ENCODE results near the gene ANAPC10. TPM values are rescaled to one million over a fixed set of nuclear protein-coding genes. Genes with fewer than 3 reads are reported as not detected.

Gene ANAPC10
- total RNA-seq, 1 donor from 2014 or later, result 21.8 TPM

GRCh38 chr4:144955104-144955503 lies 142.9 kb downstream of the ANAPC10 start:
- intact Hi-C loops (cut with micrococcal nuclease), result no loop called here
- Mint-ChIP-seq H3K36me3 (ENCODE audit: low read depth) (no peaks in the 10 kb centered on the region), H3K4me1 (no peaks in the 10 kb centered on the region), H3K4me3 (no peak overlapping the region), H3K27ac (no peak overlapping the region), H3K27me3 (peaks cover 3% of the 10 kb centered on the region), H3K9me3 (peaks cover 40% of the 10 kb centered on the region)
- ATAC-seq (ENCODE audit: low read depth) (no peak), DNase-seq (no peak)
- POLR2A ChIA-PET, result no interaction called here
- CTCF ChIA-PET, result no interaction called here
- TF ChIP-seq, protein P1, sequence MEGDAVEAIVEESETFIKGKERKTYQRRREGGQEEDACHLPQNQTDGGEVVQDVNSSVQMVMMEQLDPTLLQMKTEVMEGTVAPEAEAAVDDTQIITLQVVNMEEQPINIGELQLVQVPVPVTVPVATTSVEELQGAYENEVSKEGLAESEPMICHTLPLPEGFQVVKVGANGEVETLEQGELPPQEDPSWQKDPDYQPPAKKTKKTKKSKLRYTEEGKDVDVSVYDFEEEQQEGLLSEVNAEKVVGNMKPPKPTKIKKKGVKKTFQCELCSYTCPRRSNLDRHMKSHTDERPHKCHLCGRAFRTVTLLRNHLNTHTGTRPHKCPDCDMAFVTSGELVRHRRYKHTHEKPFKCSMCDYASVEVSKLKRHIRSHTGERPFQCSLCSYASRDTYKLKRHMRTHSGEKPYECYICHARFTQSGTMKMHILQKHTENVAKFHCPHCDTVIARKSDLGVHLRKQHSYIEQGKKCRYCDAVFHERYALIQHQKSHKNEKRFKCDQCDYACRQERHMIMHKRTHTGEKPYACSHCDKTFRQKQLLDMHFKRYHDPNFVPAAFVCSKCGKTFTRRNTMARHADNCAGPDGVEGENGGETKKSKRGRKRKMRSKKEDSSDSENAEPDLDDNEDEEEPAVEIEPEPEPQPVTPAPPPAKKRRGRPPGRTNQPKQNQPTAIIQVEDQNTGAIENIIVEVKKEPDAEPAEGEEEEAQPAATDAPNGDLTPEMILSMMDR (IDR thresholded peaks at IDR 0.05), result no peak

GRCh38 chr4:144954230-144954629 lies 143.8 kb downstream of the ANAPC10 start:
- H3K36me3 Mint-ChIP-seq (ENCODE audit: low read depth), result no peaks in the 10 kb centered on the region
- no peak overlapping the region for H3K27ac Mint-ChIP-seq
- CTCF ChIA-PET, result no interaction called here
- ATAC-seq (ENCODE audit: low read depth) (no peak), DNase-seq (no peak)
- POLR2A ChIA-PET, result no interaction called here
- H3K4me3 Mint-ChIP-seq, result no peak overlapping the region
- H3K4me1 Mint-ChIP-seq, result no peaks in the 10 kb centered on the region
- peaks cover 34% of the 10 kb centered on the region for H3K9me3 Mint-ChIP-seq
- TF ChIP-seq, protein P1 (IDR thresholded peaks at IDR 0.05), result no peak
- H3K27me3 Mint-ChIP-seq, result no peaks in the 10 kb centered on the region
- intact Hi-C loops (cut with micrococcal nuclease), result no loop called here

DNA sequence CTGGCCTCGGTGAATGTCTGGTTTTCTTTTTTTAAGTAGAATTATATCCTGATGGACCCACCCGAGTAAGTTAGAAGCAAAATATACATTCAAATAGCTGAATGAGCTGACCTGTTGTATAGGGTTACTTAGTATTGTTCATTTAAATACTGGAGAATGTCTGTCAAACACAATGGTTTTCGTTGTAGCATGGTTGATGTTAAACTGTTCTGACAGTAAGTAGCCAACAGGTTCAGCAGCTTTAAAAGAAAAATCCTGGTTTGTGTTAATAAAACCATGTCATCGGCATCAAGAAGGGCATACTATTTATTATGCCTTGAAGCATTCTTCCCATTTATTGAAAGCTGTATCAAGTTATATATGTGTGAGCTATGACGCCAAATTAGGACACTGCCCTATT lies 149.6 kb downstream of the ANAPC10 start:
- CTCF ChIA-PET, result no interaction called here
- POLR2A ChIA-PET, result no interaction called here
- no peak overlapping the region for H3K27ac Mint-ChIP-seq

DNA sequence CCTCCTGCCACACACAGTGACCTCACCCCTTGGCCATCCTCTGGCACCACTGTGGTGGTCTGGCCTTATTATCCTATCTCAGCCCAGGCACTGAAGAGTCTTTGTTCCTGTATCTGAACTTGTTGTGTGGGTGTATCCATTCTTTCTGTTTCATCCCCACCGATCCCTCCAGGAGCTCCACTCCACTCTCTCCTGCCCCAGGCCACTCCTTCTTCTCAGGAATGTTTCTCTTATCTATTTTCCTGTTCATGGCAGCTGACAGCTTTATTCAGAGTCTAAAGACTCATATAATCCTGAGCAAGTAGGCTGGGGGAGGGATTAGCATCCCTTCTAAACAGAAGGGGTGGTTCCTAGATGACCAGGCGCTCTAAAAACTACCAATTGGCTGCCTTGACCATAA lies 150.0 kb downstream of the ANAPC10 start:
- Mint-ChIP-seq H3K27me3 (no peaks in the 10 kb centered on the region), H3K4me1 (no peaks in the 10 kb centered on the region), H3K27ac (no peak overlapping the region), H3K36me3 (ENCODE audit: low read depth) (no peaks in the 10 kb centered on the region), H3K4me3 (no peak overlapping the region), H3K9me3 (peaks cover 12% of the 10 kb centered on the region)
- TF ChIP-seq, protein P1 (IDR thresholded peaks at IDR 0.05), result no peak
- ATAC-seq (ENCODE audit: low read depth) (no peak), DNase-seq (no peak)
- ChIA-PET CTCF (no interaction called here), POLR2A (no interaction called here)
- intact Hi-C loops (cut with micrococcal nuclease), result no loop called here

More for the DNA sequence above, 149.6 kb downstream of the ANAPC10 start:
- Mint-ChIP-seq H3K4me1 (no peaks in the 10 kb centered on the region), H3K36me3 (ENCODE audit: low read depth) (no peaks in the 10 kb centered on the region), H3K4me3 (no peak overlapping the region), H3K9me3 (peaks cover 16% of the 10 kb centered on the region), H3K27me3 (no peaks in the 10 kb centered on the region)
- ATAC-seq (ENCODE audit: low read depth) (no peak), DNase-seq (no peak)
- intact Hi-C loops (cut with micrococcal nuclease), result no loop called here
- TF ChIP-seq, protein P1 (IDR thresholded peaks at IDR 0.05), result no peak

Other genes with a start within 250 kb of the ANAPC10 start
- 75.5 and 81.6 TPM in 2 replicates for gene ABCE1, start 115 bp upstream of the ANAPC10 start, total RNA-seq
- gene OTUD4, start 82.4 kb upstream of the ANAPC10 start, total RNA-seq, result 45.2 and 47.3 TPM in 2 replicates

Measured in activated B cell treated with CpG ODN at 0.5 μM for 24 hours (primary cell).